Karpas-422 (cell line): ENCODE measurements around the gene CRABP2. TPM values are rescaled to one million over a fixed set of nuclear protein-coding genes. Genes with fewer than 3 reads are reported as not detected.
A peak's percentile ranks its signal among the peaks of the same experiment; 100 is the strongest.

Experiments used
- DNase-seq: peaks from one replicate; pipeline ENCODE4 v3.0.0-alpha.2; 2015
- H2AFZ ChIP-seq: fragments of 200-600 bp; sonication (generic); 2 replicates; pipeline ENCODE4 v1.6.1; 2014; ENCODE audit warnings: antibody characterized with exemption, low read length, mixed read lengths
- H3K27ac ChIP-seq: fragments of 200-600 bp; sonication (generic); 2 replicates; pipeline ENCODE4 v1.5.1; 2014; ENCODE audit warnings: mild to moderate bottlenecking, low read length, moderate library complexity
- H3K27me3 ChIP-seq: fragments of 200-600 bp; sonication (generic); 2 replicates; pipeline ENCODE4 v1.6.1; 2014; ENCODE audit warnings: low read length, mixed read lengths
- H3K36me3 ChIP-seq: fragments of 200-600 bp; sonication (generic); 2 replicates; pipeline ENCODE4 v1.6.1; 2014; ENCODE audit warnings: low read length, mixed read lengths; ENCODE audit not compliant: insufficient read depth
- H3K4me1 ChIP-seq: fragments of 200-600 bp; sonication (generic); 2 replicates; pipeline ENCODE4 v1.6.1; 2014; ENCODE audit warnings: mild to moderate bottlenecking, low read length, mixed read lengths
- H3K4me2 ChIP-seq: fragments of 200-600 bp; sonication (generic); 2 replicates; pipeline ENCODE4 v1.6.1; 2014; ENCODE audit warnings: low read length, low read depth, mild to moderate bottlenecking; ENCODE audit not compliant: poor library complexity, severe bottlenecking
- H3K4me3 ChIP-seq: fragments of 200-600 bp; sonication (generic); 2 replicates; pipeline ENCODE4 v1.5.1; 2014; ENCODE audit warnings: mild to moderate bottlenecking, antibody characterized with exemption, low read length, mixed read lengths
- H3K79me2 ChIP-seq: fragments of 200-600 bp; sonication (generic); 2 replicates; pipeline ENCODE4 v1.6.1; 2014; ENCODE audit warnings: mild to moderate bottlenecking, low read length, mixed read lengths
- H3K9ac ChIP-seq: fragments of 200-600 bp; sonication (generic); 2 replicates; pipeline ENCODE4 v1.6.0; 2014; ENCODE audit warnings: low read length
- H3K9me2 ChIP-seq: fragments of 200-600 bp; sonication (generic), shearing (Covaris generic); replicated peaks from 2 replicates; pipeline ENCODE4 v1.6.0; 2014; ENCODE audit warnings: mild to moderate bottlenecking, low read length, moderate library complexity; ENCODE audit not compliant: insufficient read depth
- H3K9me3 ChIP-seq: fragments of 300-700, 200-600 bp; sonication (generic); 2 replicates; pipeline ENCODE4 v1.6.1; 2014; ENCODE audit warnings: low read length, mixed read lengths
- H4K20me1 ChIP-seq: fragments of 200-600 bp; sonication (generic); 2 replicates; pipeline ENCODE4 v1.6.1; 2014; ENCODE audit warnings: mild to moderate bottlenecking, antibody characterized with exemption, low read length, low read depth; ENCODE audit not compliant: insufficient read depth
- total RNA-seq: library from RNA; depleted of rRNA; stranded (reverse); fragments of >200 nt; shearing (Covaris generic); gene quantifications from 2 replicates; pipeline ENCODE4 v1.2.3, GENCODE V29; 2014; ENCODE audit warnings: low replicate concordance

The CRABP2 gene
- total RNA-seq, 1 experiment from 2014 or later, result 0.56 TPM

DNA sequence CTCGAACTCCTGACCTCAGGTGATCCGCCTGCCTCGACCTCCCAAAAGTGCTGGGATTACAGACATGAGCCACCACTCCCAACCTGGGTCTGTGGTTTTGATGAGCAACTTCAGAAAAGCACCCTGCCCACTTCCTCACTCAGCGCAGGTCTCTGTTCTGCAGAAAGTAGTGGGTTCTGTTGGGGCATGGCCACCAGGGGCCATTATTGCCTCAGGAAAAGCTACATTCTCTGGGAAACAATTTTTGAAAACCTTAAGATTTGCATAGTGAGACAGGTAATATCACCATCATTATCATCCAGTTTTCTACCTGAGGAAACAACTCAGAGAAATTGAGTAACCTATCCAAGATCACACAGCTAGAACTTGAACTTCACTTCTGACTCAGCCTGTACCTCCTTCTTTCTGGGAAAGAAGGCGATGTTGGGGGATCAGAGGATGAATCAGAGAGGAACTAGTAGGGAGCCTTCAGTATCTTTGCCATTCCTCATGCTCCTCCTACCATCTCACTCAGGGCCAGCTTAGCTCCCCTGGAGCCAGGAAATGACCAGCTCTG is 21.1 kb downstream of the CRABP2 start:
- no peak overlapping the region for H3K4me3 ChIP-seq
- no peaks in the 10 kb centered on the region for H3K9me3 ChIP-seq
- H3K79me2 ChIP-seq, result no peaks in the 10 kb centered on the region
- H3K27ac ChIP-seq, result no peak overlapping the region
- H3K27me3 ChIP-seq, result no peaks in the 10 kb centered on the region
- no peak overlapping the region for H3K9ac ChIP-seq
- no peaks in the 10 kb centered on the region for H4K20me1 ChIP-seq
- H3K9me2 ChIP-seq, result no peaks in the 10 kb centered on the region
- no peaks in the 10 kb centered on the region for H3K36me3 ChIP-seq
- peaks cover 3% of the 10 kb centered on the region for H3K4me1 ChIP-seq
- no peak overlapping the region for H3K4me2 ChIP-seq
- no peak for DNase-seq
- no peak overlapping the region for H2AFZ ChIP-seq

DNA sequence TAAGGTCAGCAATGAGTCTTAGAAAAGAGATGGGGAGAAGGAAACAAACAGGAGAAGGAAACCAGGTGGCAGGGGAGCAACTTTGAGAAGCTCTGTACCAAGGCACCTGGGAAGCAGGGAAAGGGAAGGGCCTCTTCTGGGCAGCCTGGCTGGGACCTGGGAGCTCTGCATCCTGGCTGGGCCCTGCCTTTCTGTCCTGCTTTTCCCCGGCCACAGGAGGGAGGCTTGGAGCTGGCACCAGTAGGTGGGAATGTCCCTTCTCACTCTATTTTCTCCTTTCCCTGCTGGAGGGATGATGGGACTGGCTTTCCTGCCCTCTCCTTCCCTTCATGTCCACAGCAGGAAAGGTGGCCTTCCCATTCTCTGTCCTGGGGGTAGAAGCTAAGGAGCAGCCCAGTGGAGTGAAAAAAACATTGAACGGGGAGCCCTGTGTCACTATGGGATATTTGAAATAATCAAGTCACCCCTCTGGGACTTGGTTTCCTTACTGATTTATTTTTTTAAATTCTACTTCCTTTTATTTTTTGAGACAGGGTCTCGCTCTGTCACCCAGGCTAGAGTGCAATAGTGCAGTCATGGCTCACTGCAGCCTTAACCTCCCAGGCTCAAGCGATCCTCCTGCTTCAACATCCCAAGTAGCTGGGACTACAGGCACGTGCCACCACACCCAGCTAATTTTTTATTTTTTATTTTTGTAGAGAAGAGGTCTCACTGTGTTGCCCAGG is 23.1 kb downstream of the CRABP2 start:
- Histone ChIP-seq H2AFZ (no peak overlapping the region), H3K4me3 (no peak overlapping the region), H3K9ac (no peak overlapping the region), H3K27me3 (no peaks in the 10 kb centered on the region), H3K4me1 (no peaks in the 10 kb centered on the region), H3K27ac (no peak overlapping the region), H3K9me3 (no peaks in the 10 kb centered on the region), H3K9me2 (no peaks in the 10 kb centered on the region), H3K4me2 (no peak overlapping the region), H3K79me2 (no peaks in the 10 kb centered on the region), H4K20me1 (no peaks in the 10 kb centered on the region), H3K36me3 (no peaks in the 10 kb centered on the region)
- no peak for DNase-seq

DNA sequence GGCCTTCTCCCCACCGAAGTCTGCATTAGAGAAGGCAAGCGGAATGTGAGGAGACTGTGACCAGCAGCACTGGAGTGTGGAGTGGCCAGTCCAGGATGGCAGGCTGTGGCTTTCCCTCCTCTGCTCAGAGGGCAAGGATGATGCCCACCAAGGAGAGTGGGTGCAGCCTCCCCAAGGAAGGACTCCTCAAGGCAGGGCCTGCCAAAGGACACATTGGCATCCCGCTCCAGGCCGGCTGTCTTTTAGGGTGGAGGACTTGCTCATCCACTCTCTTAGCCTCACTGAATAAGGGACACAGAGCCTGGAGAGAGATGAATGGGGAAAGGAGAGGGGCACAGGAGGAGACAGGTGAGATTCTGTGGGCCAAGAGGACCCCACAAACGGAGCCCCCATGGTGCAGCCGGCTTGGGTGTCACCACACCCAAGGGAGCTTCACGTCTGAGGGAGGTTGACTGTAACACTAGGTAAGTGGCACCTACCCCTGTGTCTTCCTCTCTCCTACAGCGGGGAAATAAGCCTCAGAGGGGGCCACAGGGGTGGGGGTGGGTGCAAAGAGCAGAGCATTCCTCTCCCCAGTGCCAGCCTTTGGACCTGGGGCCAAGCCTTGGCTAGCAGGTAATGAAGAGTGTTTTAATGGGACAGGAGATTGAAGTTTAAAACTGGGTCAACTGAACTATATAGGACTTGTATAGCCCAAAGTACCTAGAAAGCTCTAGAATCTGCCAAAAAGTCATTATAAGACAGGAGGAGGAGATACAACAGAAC is 24.0 kb downstream of the CRABP2 start:
- Histone ChIP-seq H4K20me1 (no peaks in the 10 kb centered on the region), H3K4me3 (no peak overlapping the region), H3K4me1 (no peaks in the 10 kb centered on the region), H3K27ac (no peak overlapping the region), H3K36me3 (no peaks in the 10 kb centered on the region), H2AFZ (no peak overlapping the region), H3K4me2 (no peak overlapping the region), H3K9me3 (no peaks in the 10 kb centered on the region), H3K9me2 (no peaks in the 10 kb centered on the region), H3K9ac (no peak overlapping the region), H3K79me2 (no peaks in the 10 kb centered on the region), H3K27me3 (no peaks in the 10 kb centered on the region)
- no peak for DNase-seq

DNA sequence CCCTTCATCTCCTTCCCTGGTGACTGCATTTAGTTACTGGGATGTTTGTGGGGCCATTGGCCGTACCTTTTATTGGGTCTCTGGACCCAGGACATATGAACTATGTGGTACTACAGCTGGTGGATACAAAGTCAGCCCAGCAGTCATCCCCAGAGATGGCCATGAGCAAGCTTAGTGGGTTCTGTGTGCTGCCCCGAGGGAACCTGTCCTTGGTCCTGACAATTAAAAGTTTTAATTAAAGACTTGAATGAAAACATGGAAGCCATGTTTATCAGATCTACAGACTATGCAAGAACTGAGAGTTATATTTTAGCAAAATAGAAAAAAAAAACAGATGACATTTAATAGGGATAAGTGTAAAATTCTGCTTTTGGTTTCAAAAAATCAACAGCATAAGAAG is 25.3 kb downstream of the CRABP2 start:
- Histone ChIP-seq H3K27ac (no peak overlapping the region), H3K4me1 (no peaks in the 10 kb centered on the region), H3K4me3 (no peak overlapping the region), H3K9me3 (no peaks in the 10 kb centered on the region), H3K9me2 (no peaks in the 10 kb centered on the region), H4K20me1 (no peaks in the 10 kb centered on the region), H3K79me2 (no peaks in the 10 kb centered on the region), H3K27me3 (no peaks in the 10 kb centered on the region), H3K36me3 (no peaks in the 10 kb centered on the region), H2AFZ (no peak overlapping the region), H3K9ac (no peak overlapping the region), H3K4me2 (no peak overlapping the region)
- DNase-seq, result no peak

DNA sequence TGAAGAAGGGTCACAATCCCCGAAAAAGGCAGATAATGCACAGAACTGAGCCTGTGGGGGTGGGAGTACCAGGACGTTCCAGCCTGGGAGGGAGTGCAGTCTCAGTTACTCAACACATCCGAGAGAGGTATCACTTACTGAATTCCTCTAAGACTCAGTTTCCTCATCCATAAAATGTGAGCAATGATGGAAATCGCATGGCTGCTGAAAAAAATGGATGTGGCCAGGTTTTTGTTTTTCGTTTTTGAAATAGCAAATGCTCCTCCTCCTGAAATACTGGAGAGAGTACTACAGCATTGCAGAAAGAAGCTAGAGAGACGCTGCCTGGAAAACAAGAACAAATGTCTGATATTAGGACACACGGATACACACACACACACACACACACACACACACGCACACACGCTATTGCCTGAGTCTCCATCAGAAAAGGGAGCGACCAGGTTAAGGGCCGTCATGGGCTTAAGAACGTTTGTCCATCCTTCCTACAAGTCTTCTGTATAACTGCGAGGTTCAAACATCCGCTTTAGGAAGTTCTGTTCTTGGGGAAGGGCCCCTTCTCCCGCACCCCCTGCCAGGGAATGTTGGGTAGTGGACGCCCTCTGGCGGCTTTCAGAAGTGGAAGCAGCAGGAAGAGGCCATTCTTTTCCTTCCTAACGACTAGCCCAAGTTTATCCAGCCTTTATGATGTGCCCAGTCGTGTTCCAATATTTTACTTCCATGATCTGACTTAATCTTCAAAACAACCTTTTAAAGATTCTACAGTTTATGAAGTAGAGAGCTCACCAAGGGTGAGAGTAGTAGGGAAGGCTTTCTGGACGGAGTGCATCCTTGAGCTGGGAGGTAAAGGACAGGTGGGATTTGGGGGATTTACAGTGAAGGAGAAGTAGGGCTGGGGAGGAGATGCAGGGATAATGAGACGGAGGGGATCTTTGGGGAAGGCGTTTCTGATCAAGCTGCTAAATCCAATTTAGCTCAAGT is 27.5 kb downstream of the CRABP2 start:
- no peaks in the 10 kb centered on the region for H3K79me2 ChIP-seq
- H3K36me3 ChIP-seq, result no peaks in the 10 kb centered on the region
- no peaks in the 10 kb centered on the region for H3K27me3 ChIP-seq
- no peak overlapping the region for H3K4me3 ChIP-seq
- H4K20me1 ChIP-seq, result 0 out of 2 replicates have a peak, but pooled peaks cover 3% of the 10 kb centered on the region
- peak; percentile 58 for DNase-seq
- no peak overlapping the region for H3K4me2 ChIP-seq
- no peaks in the 10 kb centered on the region for H3K9me2 ChIP-seq
- H2AFZ ChIP-seq, result no peak overlapping the region
- no peak overlapping the region for H3K9ac ChIP-seq
- H3K9me3 ChIP-seq, result no peaks in the 10 kb centered on the region
- H3K4me1 ChIP-seq, result no peaks in the 10 kb centered on the region
- no peak overlapping the region for H3K27ac ChIP-seq

DNA sequence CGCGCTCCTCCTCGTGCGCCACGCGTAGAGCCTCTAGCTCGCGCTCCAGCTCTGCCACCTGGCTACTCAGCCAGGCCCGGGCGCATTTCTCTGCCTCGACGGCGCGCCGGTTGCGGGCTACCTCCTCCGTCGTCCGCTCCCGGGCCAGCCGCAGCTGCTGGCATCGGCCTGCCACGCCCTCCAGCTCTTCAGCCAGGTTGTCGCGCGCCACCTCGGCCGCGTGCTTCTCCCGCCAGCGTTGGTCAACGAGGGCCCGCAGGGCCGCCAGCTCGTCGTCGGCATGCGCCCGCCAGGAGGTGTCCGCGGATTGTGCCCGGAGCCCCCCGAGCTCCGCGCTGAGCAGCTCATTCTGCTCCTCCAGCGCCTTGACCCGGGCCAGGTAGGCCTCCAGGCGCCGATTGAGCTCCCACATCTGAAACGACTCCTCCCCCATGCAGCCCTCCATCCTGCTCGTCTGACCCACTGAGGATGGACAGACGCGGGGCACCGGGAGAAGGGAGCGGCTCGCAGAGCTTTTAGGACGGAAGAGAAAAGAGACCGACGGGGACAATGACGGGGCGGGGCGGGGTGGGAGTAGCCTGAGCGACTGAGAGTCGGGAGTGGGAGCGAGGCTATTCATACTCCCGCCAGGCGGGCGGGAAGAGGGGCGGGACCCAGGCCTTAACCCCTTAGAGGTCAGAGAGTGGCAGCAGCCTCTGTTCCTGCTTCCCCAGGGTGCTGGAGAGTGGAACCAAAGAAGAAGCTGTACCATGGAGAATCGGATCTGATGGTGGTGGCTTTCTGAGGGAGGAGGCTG is 28.4 kb downstream of the CRABP2 start, which contains the start of gene NES:
Gene NES, minus strand, starts transcription at position 588 of the 796 bp plus-strand sequence. Its CDS starts 143 bp downstream, at position 445.
- no peak within 1 kb of the TSS for H3K9ac ChIP-seq
- H3K27me3 ChIP-seq, result no peaks in the 10 kb centered on the region

DNA sequence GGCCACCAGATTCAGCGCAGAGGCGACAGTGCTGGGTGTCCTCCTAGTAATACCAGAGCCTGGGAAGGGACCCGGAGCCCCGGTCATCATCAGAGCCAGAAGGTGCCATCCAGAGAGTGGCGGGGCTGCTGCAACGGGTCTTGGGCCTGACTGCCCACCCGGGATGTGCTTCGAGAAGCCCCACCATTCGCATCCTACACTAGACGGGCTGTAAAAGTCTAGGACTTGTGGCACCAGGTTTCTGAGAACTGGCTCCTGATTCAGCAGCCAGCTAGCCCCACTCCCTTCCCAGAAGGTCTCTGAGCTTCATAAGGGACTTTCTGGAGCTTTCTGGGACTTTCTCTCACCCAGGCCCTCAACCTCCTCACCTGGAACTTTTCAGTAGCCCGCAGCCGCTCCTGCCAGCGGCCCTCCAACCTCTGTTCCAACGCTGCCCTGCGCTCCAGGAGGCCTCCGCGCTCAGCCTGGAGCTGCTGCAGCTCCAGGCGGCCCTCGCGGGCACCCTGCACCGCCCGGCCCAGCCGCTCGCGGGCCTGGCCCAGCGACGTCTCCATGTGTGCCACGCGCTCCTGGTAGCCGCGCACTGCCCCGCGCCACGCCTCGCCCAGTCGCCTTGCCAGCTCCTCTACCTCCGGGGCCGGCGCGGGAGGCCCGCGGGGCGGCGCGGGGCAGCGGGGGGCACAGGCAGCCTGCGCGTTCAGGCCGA is 29.1 kb downstream of the CRABP2 start:
- H3K4me1 ChIP-seq, result no peaks in the 10 kb centered on the region
- H3K27me3 ChIP-seq, result no peaks in the 10 kb centered on the region
- no peak overlapping the region for H2AFZ ChIP-seq
- H3K4me2 ChIP-seq, result no peak overlapping the region
- H4K20me1 ChIP-seq, result peaks cover 3% of the 10 kb centered on the region; the same call in 1 of the 2 replicates
- H3K79me2 ChIP-seq, result no peaks in the 10 kb centered on the region
- H3K9ac ChIP-seq, result no peak overlapping the region
- H3K27ac ChIP-seq, result no peak overlapping the region
- H3K4me3 ChIP-seq, result no peak overlapping the region
- no peaks in the 10 kb centered on the region for H3K36me3 ChIP-seq
- H3K9me2 ChIP-seq, result no peaks in the 10 kb centered on the region
- no peak for DNase-seq
- no peaks in the 10 kb centered on the region for H3K9me3 ChIP-seq

More for the DNA sequence above, 28.4 kb downstream of the CRABP2 start, which contains the start of gene NES:
- Histone ChIP-seq H4K20me1 (0 out of 2 replicates have a peak, but pooled peaks cover 3% of the 10 kb centered on the region), H3K9me2 (no peaks in the 10 kb centered on the region), H3K4me3 (no peak within 1 kb of the TSS), H3K4me2 (no peak within 1 kb of the TSS), H3K27ac (no peak within 1 kb of the TSS), H3K79me2 (no peaks in the 10 kb centered on the region), H2AFZ (no peak within 1 kb of the TSS), H3K36me3 (no peaks in the 10 kb centered on the region), H3K4me1 (no peaks in the 10 kb centered on the region), H3K9me3 (no peaks in the 10 kb centered on the region)
- DNase-seq, result no peak
